Natural killer cell (primary cell): ENCODE data around the gene WFDC12. TPM values are rescaled to one million over a fixed set of nuclear protein-coding genes. Genes with fewer than 3 reads are reported as not detected.

ENCODE experiments used
- ATAC-seq, 3 donors: fragments of 150-1000 bp in 2 of 3; fragments of 200-7000 bp in 1 of 3; cut with Tn5 transposase; 1 replicate in 1 of 3; 2 replicates in 2 of 3; pipeline ENCODE4 v1.10.0; 2021; ENCODE audit warnings: mild to moderate bottlenecking in 2 of 3, moderate library complexity in 2 of 3
- DNase-seq, 2 donors: peaks; one replicate each; pipeline versions ENCODE4 v3.0.0 to v3.0.0-alpha.2; 2013 to 2021; ENCODE audit warnings: mixed read lengths in 1 of 2
- H3K27ac ChIP-seq: one replicate; pipeline ENCODE4 v1.5.1; 2013; ENCODE audit warnings: mild to moderate bottlenecking, low read length
- H3K27me3 ChIP-seq: one replicate; pipeline ENCODE4 v1.6.1; 2013; ENCODE audit warnings: low read length; ENCODE audit not compliant: control insufficient read depth, insufficient read depth
- H3K36me3 ChIP-seq: one replicate; pipeline ENCODE4 v1.6.1; 2013; ENCODE audit warnings: low read length; ENCODE audit not compliant: control insufficient read depth, insufficient read depth
- H3K4me1 ChIP-seq: one replicate; pipeline ENCODE4 v1.6.1; 2013; ENCODE audit warnings: low read length; ENCODE audit not compliant: control insufficient read depth, insufficient read depth
- H3K4me3 ChIP-seq: one replicate; pipeline ENCODE4 v1.5.1; 2013; ENCODE audit warnings: low read length
- H3K9me3 ChIP-seq: one replicate; pipeline ENCODE4 v1.6.1; 2013; ENCODE audit warnings: low read length; ENCODE audit not compliant: control insufficient read depth, insufficient read depth
- H3K27ac Mint-ChIP-seq, 2 donors: one replicate each; pipeline ENCODE4 v1.8.0; 2022; ENCODE audit warnings: mild to moderate bottlenecking in 2 of 2, mixed read lengths in 2 of 2, moderate library complexity in 1 of 2
- H3K27me3 Mint-ChIP-seq, 2 donors: one replicate each; pipeline ENCODE4 v1.8.0; 2022; ENCODE audit warnings: low read depth in 2 of 2, mixed read lengths in 2 of 2
- H3K36me3 Mint-ChIP-seq: one replicate; pipeline ENCODE4 v1.8.0; 2022; ENCODE audit warnings: mixed read lengths
- H3K4me1 Mint-ChIP-seq, 2 donors: one replicate each; pipeline ENCODE4 v1.8.0; 2022; ENCODE audit warnings: mixed read lengths in 2 of 2
- H3K4me3 Mint-ChIP-seq: one replicate; pipeline ENCODE4 v1.8.0; 2022; ENCODE audit warnings: mild to moderate bottlenecking, moderate library complexity, mixed read lengths
- H3K9me3 Mint-ChIP-seq, 2 donors: one replicate each; pipeline ENCODE4 v1.8.0; 2022; ENCODE audit warnings: mixed read lengths in 2 of 2
- WGBS: methylation state at CpG from one replicate; pipeline ENCODE4 v1.1.7; 2013; ENCODE audit warnings: missing lambda C conversion rate; ENCODE audit not compliant: insufficient coverage; 5-methylcytosine and 5-hydroxymethylcytosine counted together
- intact Hi-C: fragments of 100-400 bp; cut with micrococcal nuclease; formaldehyde crosslinking; loops from one replicate; pipeline ENCODE4 v1.14.2; 2022
- total RNA-seq, 4 donors: library from RNA; stranded (reverse); fragments of 120-200 nt in 1 of 4; gene quantifications; one replicate each; pipeline versions ENCODE4 v1.2.3 to v1.2.4, GENCODE V29; 2013 to 2022
- TF ChIP-seq, protein P1 (sequence below): fragments of 200-600 bp; IDR thresholded peaks from one replicate; pipeline ENCODE4 v1.8.0; 2022; ENCODE audit warnings: antibody characterized with exemption

The WFDC12 gene
- total RNA-seq, 3 donors from 2014 or later (not counting 1 experiment from before 2014, with no cell fraction given): not detected

DNA sequence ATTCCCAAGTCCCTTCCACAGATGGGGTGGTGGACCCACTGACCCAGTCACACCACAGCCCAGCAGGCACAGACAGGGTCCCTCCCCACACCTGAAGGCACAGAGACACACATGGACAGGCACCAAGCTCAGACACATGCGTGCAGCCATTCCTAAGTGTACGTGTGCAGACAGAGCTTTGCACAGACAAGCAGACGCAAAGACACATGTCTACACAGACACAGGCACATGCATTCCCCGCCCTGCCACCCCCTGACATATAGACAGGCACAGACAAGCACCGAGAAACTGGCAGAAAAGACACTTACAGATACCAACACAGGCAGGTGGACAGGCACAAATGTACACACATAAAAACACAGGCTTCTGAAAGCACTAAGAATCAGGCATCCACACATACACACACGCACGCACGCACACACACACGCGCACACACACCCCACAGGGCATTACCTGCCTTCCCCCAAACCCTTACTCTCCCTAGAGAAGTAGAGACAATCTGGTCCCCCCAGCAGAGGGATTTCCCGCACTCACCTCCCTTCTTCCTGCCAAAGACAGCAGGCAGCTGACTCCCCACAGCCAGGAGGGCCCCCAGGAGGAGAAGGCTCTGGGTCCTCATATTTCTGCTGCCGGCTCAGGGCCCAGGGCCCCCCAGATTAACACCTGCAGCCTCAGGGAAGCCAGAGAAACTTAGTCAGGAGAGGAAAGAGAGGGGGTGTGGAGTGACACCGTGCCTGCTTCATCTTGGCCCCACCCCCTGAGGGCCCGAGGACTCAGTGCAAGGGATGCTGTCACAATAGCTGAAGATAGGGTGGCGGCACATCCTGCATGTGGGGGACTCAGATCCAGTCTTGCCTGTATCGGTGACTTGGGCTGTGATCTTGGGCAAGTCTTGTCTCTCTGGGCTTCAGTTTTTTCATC, 9.5 kb downstream of the WFDC12 start, which contains the start of gene WFDC5:
Gene WFDC5, minus strand, starts transcription at position 710 of the 921 bp plus-strand sequence. Its CDS starts 91 bp downstream, at position 619.
- Histone ChIP-seq H3K27ac (no peak within 1 kb of the TSS), H3K27me3 (no peaks in the 10 kb centered on the region), H3K4me1 (no peaks in the 10 kb centered on the region), H3K4me3 (no peak within 1 kb of the TSS), H3K36me3 (no peaks in the 10 kb centered on the region), H3K9me3 (no peaks in the 10 kb centered on the region)
- Mint-ChIP-seq H3K27me3 (peaks cover 5 to 26% of the 10 kb centered on the region in 2 donors), H3K27ac (no peak within 1 kb of the TSS), H3K9me3 (no peaks in the 10 kb centered on the region), H3K36me3 (no peaks in the 10 kb centered on the region), H3K4me3 (no peak within 1 kb of the TSS), H3K4me1 (no peaks in the 10 kb centered on the region)
- 65% methylated on average over 16 of the region's 16 CpGs for WGBS
- intact Hi-C loops: no loop called here
- DNase-seq (peak in 1 of 2 donors; percentile 24), ATAC-seq (peak in 1 of 3 donors; percentile 48)
- TF ChIP-seq, protein P1, sequence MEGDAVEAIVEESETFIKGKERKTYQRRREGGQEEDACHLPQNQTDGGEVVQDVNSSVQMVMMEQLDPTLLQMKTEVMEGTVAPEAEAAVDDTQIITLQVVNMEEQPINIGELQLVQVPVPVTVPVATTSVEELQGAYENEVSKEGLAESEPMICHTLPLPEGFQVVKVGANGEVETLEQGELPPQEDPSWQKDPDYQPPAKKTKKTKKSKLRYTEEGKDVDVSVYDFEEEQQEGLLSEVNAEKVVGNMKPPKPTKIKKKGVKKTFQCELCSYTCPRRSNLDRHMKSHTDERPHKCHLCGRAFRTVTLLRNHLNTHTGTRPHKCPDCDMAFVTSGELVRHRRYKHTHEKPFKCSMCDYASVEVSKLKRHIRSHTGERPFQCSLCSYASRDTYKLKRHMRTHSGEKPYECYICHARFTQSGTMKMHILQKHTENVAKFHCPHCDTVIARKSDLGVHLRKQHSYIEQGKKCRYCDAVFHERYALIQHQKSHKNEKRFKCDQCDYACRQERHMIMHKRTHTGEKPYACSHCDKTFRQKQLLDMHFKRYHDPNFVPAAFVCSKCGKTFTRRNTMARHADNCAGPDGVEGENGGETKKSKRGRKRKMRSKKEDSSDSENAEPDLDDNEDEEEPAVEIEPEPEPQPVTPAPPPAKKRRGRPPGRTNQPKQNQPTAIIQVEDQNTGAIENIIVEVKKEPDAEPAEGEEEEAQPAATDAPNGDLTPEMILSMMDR: no peak

DNA sequence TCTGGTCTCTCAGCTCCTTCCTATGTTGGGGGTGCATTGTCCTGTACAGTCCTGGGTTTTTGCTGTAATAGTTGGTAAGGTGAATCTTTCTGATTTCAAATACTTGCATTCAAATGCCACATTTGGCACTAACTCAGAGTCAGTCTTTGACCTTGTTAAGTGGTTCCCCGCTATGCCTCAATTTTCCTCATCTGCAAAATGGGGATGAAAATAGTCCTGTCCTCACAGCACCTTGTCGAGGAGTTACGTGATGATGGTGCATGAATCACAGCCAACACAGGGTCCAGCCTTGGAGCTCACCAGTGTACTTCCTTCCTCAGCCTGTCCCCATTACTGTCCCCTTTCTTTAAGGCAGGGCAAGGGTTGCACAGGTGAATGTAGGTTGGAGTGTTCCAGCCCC, 10.4 kb downstream of the WFDC12 start:
- Mint-ChIP-seq H3K36me3 (no peaks in the 10 kb centered on the region), H3K4me1 (no peaks in the 10 kb centered on the region), H3K9me3 (no peaks in the 10 kb centered on the region), H3K4me3 (no peak overlapping the region), H3K27ac (no peak overlapping the region), H3K27me3 (peaks cover 5 to 26% of the 10 kb centered on the region in 2 donors)
- intact Hi-C loops: no loop called here
- no peak for ATAC-seq
- TF ChIP-seq, protein P1: no peak
- Histone ChIP-seq H3K4me1 (no peaks in the 10 kb centered on the region), H3K36me3 (no peaks in the 10 kb centered on the region), H3K27ac (no peak overlapping the region), H3K9me3 (no peaks in the 10 kb centered on the region), H3K4me3 (no peak overlapping the region), H3K27me3 (no peaks in the 10 kb centered on the region)
- DNase-seq: no peak
- 88% methylated on average over 3 of the region's 3 CpGs for WGBS

DNA sequence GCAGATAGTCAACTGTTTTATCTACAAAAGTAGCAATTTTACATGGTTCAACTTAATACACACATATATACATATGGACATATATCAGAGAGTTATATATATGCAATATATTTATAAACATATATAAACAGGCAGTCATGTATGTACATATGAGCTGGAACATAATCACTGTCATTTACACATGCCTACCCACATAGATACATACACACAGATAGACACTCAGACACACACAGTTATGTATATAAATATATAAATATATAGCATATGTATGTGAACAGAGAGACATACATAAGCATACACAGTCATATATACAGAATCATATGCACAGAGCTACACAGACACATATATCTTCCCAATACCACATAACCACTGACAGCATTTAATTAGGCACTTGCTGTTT, 11.5 kb downstream of the WFDC12 start:
- no peak overlapping the region for H3K4me3 Mint-ChIP-seq
- H3K27me3 Mint-ChIP-seq: peaks cover 5 to 21% of the 10 kb centered on the region in 2 donors
- TF ChIP-seq, protein P1: no peak
- H3K27ac ChIP-seq: no peak overlapping the region
- no peaks in the 10 kb centered on the region for H3K4me1 ChIP-seq
- no peaks in the 10 kb centered on the region for H3K27me3 ChIP-seq
- ATAC-seq (no peak), DNase-seq (no peak)
- H3K27ac Mint-ChIP-seq: no peak overlapping the region
- no peaks in the 10 kb centered on the region for H3K36me3 Mint-ChIP-seq
- H3K4me3 ChIP-seq: no peak overlapping the region
- H3K36me3 ChIP-seq: no peaks in the 10 kb centered on the region
- no peaks in the 10 kb centered on the region for H3K9me3 ChIP-seq
- no peaks in the 10 kb centered on the region for H3K9me3 Mint-ChIP-seq
- H3K4me1 Mint-ChIP-seq: no peaks in the 10 kb centered on the region
- intact Hi-C loops: no loop called here
